GM23248 (cell line): ENCODE results near the gene GPR39. TPM values are rescaled to one million over a fixed set of nuclear protein-coding genes. Genes with fewer than 3 reads are reported as not detected.

Source experiments
- DNase-seq: peaks from one replicate; pipeline ENCODE4 v3.0.0-alpha.2; 2015
- H2AFZ ChIP-seq: fragments of 200-600 bp; sonication (generic); 2 replicates; pipeline ENCODE4 v1.6.1; 2016; ENCODE audit warnings: antibody characterized with exemption
- H3F3A ChIP-seq: fragments of 200-600 bp; sonication (generic); 2 replicates; pipeline ENCODE4 v1.6.1; 2016; ENCODE audit warnings: mild to moderate bottlenecking, antibody characterized with exemption, mixed run types; ENCODE audit not compliant: insufficient read depth
- H3K27ac ChIP-seq: fragments of 200-600 bp; sonication (generic); 2 replicates; pipeline ENCODE4 v1.5.1; 2016; ENCODE audit warnings: mild to moderate bottlenecking
- H3K27me3 ChIP-seq: fragments of 200-600 bp; sonication (generic); replicated peaks from 2 replicates; pipeline ENCODE4 v1.6.1; 2016; ENCODE audit warnings: mild to moderate bottlenecking; ENCODE audit not compliant: insufficient read depth
- H3K36me3 ChIP-seq: fragments of 200-600 bp; sonication (generic); 2 replicates; pipeline ENCODE4 v1.6.1; 2016; ENCODE audit warnings: low read depth, mild to moderate bottlenecking
- H3K4me1 ChIP-seq: fragments of 200-600 bp; sonication (generic); 2 replicates; pipeline ENCODE4 v1.6.1; 2016; ENCODE audit warnings: mild to moderate bottlenecking; ENCODE audit not compliant: insufficient read depth
- H3K4me2 ChIP-seq: fragments of 200-600 bp; sonication (generic); one replicate; pipeline ENCODE4 v1.6.1; 2016; ENCODE audit warnings: mild to moderate bottlenecking; ENCODE audit not compliant: unreplicated experiment
- H3K4me3 ChIP-seq: fragments of 200-600 bp; sonication (generic); 2 replicates; pipeline ENCODE4 v1.5.1; 2016; ENCODE audit warnings: mild to moderate bottlenecking
- H3K79me2 ChIP-seq: fragments of 200-600 bp; sonication (generic); 2 replicates; pipeline ENCODE4 v1.6.1; 2016; ENCODE audit warnings: mild to moderate bottlenecking; ENCODE audit not compliant: insufficient read depth
- H3K9ac ChIP-seq: fragments of 200-600 bp; sonication (generic); 2 replicates; pipeline ENCODE4 v1.6.1; 2016; ENCODE audit warnings: mild to moderate bottlenecking
- H3K9me2 ChIP-seq: fragments of 200-600 bp; sonication (generic); 2 replicates; pipeline ENCODE4 v1.6.1; 2016; ENCODE audit warnings: mixed run types, mild to moderate bottlenecking, moderate library complexity; ENCODE audit not compliant: insufficient read depth
- H3K9me3 ChIP-seq: fragments of 200-600 bp; sonication (generic); one replicate; pipeline ENCODE4 v1.6.1; 2017; ENCODE audit warnings: low read depth
- H4K20me1 ChIP-seq: fragments of 200-600 bp; sonication (generic); 2 replicates; pipeline ENCODE4 v1.6.0; 2016; ENCODE audit not compliant: insufficient read depth
- EZH2 ChIP-seq: fragments of 200-600 bp; sonication (generic); IDR thresholded peaks from 2 replicates; pipeline ENCODE4 v1.6.1; 2018; ENCODE audit warnings: antibody characterized with exemption, mild to moderate bottlenecking; ENCODE audit not compliant: insufficient read depth, poor library complexity, severe bottlenecking
- EZH2phosphoT487 ChIP-seq: fragments of 200-600 bp; sonication (generic); IDR thresholded peaks from 2 replicates; pipeline ENCODE4 v1.6.1; 2018; ENCODE audit warnings: antibody characterized with exemption, moderate library complexity, mild to moderate bottlenecking, low read depth; ENCODE audit not compliant: insufficient read depth
- WGBS, 2 experiments: methylation state at CpG; one replicate each; pipeline ENCODE4 v1.1.6; 2015 to 2017; ENCODE audit warnings: low lambda C conversion rate in 2 of 2, low coverage in 1 of 2; ENCODE audit errors: missing lambda C conversion rate in 2 of 2; 5-methylcytosine and 5-hydroxymethylcytosine counted together
- in situ Hi-C: fragments of 300-500 bp; cut with MboI; formaldehyde crosslinking; loops from 2 replicates; pipeline ENCODE4 v1.15.0; 2020
- polyA plus RNA-seq: library from polyadenylated mRNA; unstranded; fragments of >200 nt; fragmentation: Nextera tagmentation; extraction: Ambion mirVana; gene quantifications from 2 replicates; pipeline ENCODE4 v1.2.1, GENCODE V29; 2016
- total RNA-seq: library from RNA; depleted of rRNA; stranded (reverse); fragments of >200 nt; shearing (Covaris generic); gene quantifications from 2 replicates; pipeline ENCODE4 v1.2.3, GENCODE V29; 2014

GPR39 gene
- total and polyA plus RNA-seq, 2 experiments from 2014 or later, result 1.6 to 2.6 TPM

- Histone ChIP-seq H3K4me1 (peaks cover 16% of the 10 kb centered on the region), H3K9ac (no peak overlapping the region), H3K9me3 (no peaks in the 10 kb centered on the region), H3K27me3 (no peaks in the 10 kb centered on the region), H2AFZ (no peak overlapping the region), H3K36me3 (no peaks in the 10 kb centered on the region), H3K4me2 (no peak overlapping the region), H3K79me2 (no peaks in the 10 kb centered on the region), H3K9me2 (no peaks in the 10 kb centered on the region), H3F3A (peaks cover 8% of the 10 kb centered on the region), H3K4me3 (no peak overlapping the region), H4K20me1 (no peaks in the 10 kb centered on the region), H3K27ac (no peak overlapping the region)
- TF ChIP-seq EZH2phosphoT487 (no peak), EZH2 (no peak)
- DNase-seq, result no peak
- WGBS, 2 experiments, result 98% methylated on average over 6 of the region's 6 CpGs
- in situ Hi-C loops, result no loop called here
Observed at GRCh38 chr2:132414081-132414480, 2.5 kb upstream of the GPR39 start.

GRCh38 chr2:132415256-132415914 is 1.2 kb upstream of the GPR39 start:
- H3K4me3 ChIP-seq, result peak overlapping the region; percentile 72
- H3K27ac ChIP-seq, result peak overlapping the region; percentile 85
- H3K9me2 ChIP-seq, result no peaks in the 10 kb centered on the region
- H2AFZ ChIP-seq, result peak overlapping the region; percentile 80
- H3K79me2 ChIP-seq, result no peaks in the 10 kb centered on the region
- H4K20me1 ChIP-seq, result no peaks in the 10 kb centered on the region
- DNase-seq, result peak; percentile 55
- 61% methylated on average over 9 of the region's 9 CpGs for WGBS, 2 experiments
- H3K9ac ChIP-seq, result peak overlapping the region; percentile 81
- peak overlapping the region; percentile 83 for H3K4me2 ChIP-seq
- H3K9me3 ChIP-seq, result no peaks in the 10 kb centered on the region
- no peaks in the 10 kb centered on the region for H3K36me3 ChIP-seq
- peaks cover 8% of the 10 kb centered on the region for H3F3A ChIP-seq
- peaks cover 16% of the 10 kb centered on the region for H3K4me1 ChIP-seq
- TF ChIP-seq EZH2phosphoT487, result no peak
- no peak for TF ChIP-seq EZH2
- no peaks in the 10 kb centered on the region for H3K27me3 ChIP-seq
- in situ Hi-C loops, result no loop called here

GRCh38 chr2:132415915-132416722 is 486 bp upstream of the GPR39 start:
- Histone ChIP-seq H3K4me1 (peaks cover 21% of the 10 kb centered on the region), H3K9ac (peak overlapping the region; percentile 81), H3K4me2 (peak overlapping the region; percentile 83), H4K20me1 (no peaks in the 10 kb centered on the region), H3K27ac (peak overlapping the region; percentile 85), H3K9me2 (no peaks in the 10 kb centered on the region), H3K4me3 (peak overlapping the region; percentile 72), H3K36me3 (no peaks in the 10 kb centered on the region), H3K9me3 (no peaks in the 10 kb centered on the region), H2AFZ (peak overlapping the region; percentile 80), H3K79me2 (no peaks in the 10 kb centered on the region), H3F3A (peaks cover 11% of the 10 kb centered on the region), H3K27me3 (no peaks in the 10 kb centered on the region)
- in situ Hi-C loops, result no loop called here
- DNase-seq, result peak; percentile 98
- TF ChIP-seq EZH2 (no peak), EZH2phosphoT487 (no peak)
- WGBS, 2 experiments, result 1 to 2% methylated on average over 41 to 59 of the region's 60 CpGs

GRCh38 chr2:132417430-132418035 is 928 bp downstream of the GPR39 start:
- in situ Hi-C loops, result no loop called here
- H3K9me2 ChIP-seq, result no peaks in the 10 kb centered on the region
- no peak overlapping the region for H2AFZ ChIP-seq
- no peak for DNase-seq
- H3K4me2 ChIP-seq, result no peak overlapping the region
- WGBS, 2 experiments, result 97 to 98% methylated on average over 30 of the region's 30 CpGs
- H4K20me1 ChIP-seq, result no peaks in the 10 kb centered on the region
- H3K27me3 ChIP-seq, result no peaks in the 10 kb centered on the region
- no peak overlapping the region for H3K9ac ChIP-seq
- H3K79me2 ChIP-seq, result no peaks in the 10 kb centered on the region
- H3K27ac ChIP-seq, result no peak overlapping the region
- H3K36me3 ChIP-seq, result no peaks in the 10 kb centered on the region
- TF ChIP-seq EZH2, result no peak
- peaks cover 11% of the 10 kb centered on the region for H3F3A ChIP-seq
- H3K4me3 ChIP-seq, result no peak overlapping the region
- peaks cover 27% of the 10 kb centered on the region for H3K4me1 ChIP-seq
- H3K9me3 ChIP-seq, result no peaks in the 10 kb centered on the region
